ENCODE results near the gene CLPTM1.
"Not testable (repeated sequence)": the region's sequence is repeated elsewhere in the genome, so short reads cannot be mapped to it uniquely, and the experiment has no call there.

DNA sequence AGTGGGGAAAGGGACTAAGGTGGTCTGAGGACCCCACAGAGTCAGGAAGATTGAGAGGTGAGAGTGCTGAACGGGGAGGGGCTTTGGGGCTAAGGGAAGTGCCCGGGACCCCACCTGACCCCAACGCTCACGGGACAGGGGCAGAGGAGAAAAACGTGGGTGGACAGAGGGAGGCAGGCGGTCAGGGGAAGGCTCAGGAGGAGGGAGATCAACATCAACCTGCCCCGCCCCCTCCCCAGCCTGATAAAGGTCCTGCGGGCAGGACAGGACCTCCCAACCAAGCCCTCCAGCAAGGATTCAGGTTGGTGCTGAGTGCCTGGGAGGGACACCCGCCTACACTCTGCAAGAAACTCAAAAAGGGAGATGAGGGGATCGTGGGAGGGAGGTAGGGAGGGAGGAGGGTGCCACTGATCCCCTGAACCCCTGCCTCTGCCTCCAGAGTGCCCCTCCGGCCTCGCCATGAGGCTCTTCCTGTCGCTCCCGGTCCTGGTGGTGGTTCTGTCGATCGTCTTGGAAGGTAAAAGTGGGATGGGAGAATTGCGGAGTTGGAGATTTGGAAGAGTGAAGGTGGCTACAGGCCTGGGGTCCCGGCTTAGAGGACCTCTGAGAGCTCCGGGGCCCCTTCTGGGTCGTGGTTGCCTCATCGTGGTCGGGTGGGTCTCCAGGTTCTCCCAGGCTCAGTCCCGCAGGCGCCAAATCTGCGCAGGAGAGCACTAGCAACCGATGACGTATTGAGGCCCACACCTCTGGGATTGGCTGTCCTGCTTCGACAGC lies 40.6 kb upstream of the CLPTM1 start, which contains the start of gene APOC1:
- TF ChIP-seq, protein P1, sequence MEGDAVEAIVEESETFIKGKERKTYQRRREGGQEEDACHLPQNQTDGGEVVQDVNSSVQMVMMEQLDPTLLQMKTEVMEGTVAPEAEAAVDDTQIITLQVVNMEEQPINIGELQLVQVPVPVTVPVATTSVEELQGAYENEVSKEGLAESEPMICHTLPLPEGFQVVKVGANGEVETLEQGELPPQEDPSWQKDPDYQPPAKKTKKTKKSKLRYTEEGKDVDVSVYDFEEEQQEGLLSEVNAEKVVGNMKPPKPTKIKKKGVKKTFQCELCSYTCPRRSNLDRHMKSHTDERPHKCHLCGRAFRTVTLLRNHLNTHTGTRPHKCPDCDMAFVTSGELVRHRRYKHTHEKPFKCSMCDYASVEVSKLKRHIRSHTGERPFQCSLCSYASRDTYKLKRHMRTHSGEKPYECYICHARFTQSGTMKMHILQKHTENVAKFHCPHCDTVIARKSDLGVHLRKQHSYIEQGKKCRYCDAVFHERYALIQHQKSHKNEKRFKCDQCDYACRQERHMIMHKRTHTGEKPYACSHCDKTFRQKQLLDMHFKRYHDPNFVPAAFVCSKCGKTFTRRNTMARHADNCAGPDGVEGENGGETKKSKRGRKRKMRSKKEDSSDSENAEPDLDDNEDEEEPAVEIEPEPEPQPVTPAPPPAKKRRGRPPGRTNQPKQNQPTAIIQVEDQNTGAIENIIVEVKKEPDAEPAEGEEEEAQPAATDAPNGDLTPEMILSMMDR (IDR thresholded peaks at IDR 0.05): not testable (repeated sequence)
- TF ChIP-seq POLR2A (IDR thresholded peaks at IDR 0.05): not testable (repeated sequence)
